Ascending aorta (tissue), 2 donors: ENCODE results near the gene FAM111B. TPM values are rescaled to one million over a fixed set of nuclear protein-coding genes. Genes with fewer than 3 reads are reported as not detected.

ENCODE experiments used
- DNase-seq, 2 donors: peaks; one replicate each; pipeline ENCODE4 v3.0.0-alpha.2; 2019; ENCODE audit warnings: low spot score in 2 of 2
- H3K27ac ChIP-seq, 2 donors: fragments of 200-600 bp; sonication (generic); one replicate each; pipeline ENCODE4 v1.5.1; 2016 to 2017; ENCODE audit warnings: mild to moderate bottlenecking in 1 of 2
- H3K27me3 ChIP-seq: fragments of 200-600 bp; sonication (generic); one replicate; pipeline ENCODE4 v1.5.1; 2017
- H3K36me3 ChIP-seq, 2 donors: fragments of 200-600 bp; sonication (generic); one replicate each; pipeline ENCODE4 v1.5.1; 2016
- H3K4me1 ChIP-seq, 2 donors: fragments of 200-600 bp; sonication (generic); one replicate each; pipeline ENCODE4 v1.5.1; 2016 to 2017; ENCODE audit warnings: mild to moderate bottlenecking in 1 of 2
- H3K4me3 ChIP-seq, 2 donors: fragments of 200-600 bp; sonication (generic); one replicate each; pipeline ENCODE4 v1.5.1; 2016 to 2017; ENCODE audit warnings: mild to moderate bottlenecking in 1 of 2
- H3K9me3 ChIP-seq, 2 donors: fragments of 200-600 bp; sonication (generic); one replicate each; pipeline ENCODE4 v1.5.1; 2016
- intact Hi-C: fragments of 100-400 bp; cut with DNase I; formaldehyde crosslinking; loops from one replicate; pipeline ENCODE4 v1.15.1; 2023
- total RNA-seq: library from RNA; depleted of rRNA; stranded (reverse); fragments of >200 nt; gene quantifications from one replicate; pipeline ENCODE4 v1.1.0, GENCODE V29; 2016
- TF ChIP-seq, protein P1 (sequence below), 3 experiments: fragments of 200-600 bp in 2 of 3; fragments of 450-650 bp in 1 of 3; sonication (generic) in 2 of 3; IDR thresholded peaks; one replicate each; pipeline ENCODE4 v1.5.1; 2016 to 2019; ENCODE audit warnings: antibody characterized with exemption in 3 of 3, mild to moderate bottlenecking in 1 of 3, moderate library complexity in 1 of 3

FAM111B gene
- total RNA-seq, 1 donor from 2014 or later = not detected

GRCh38 chr11:59173080-59173963 is 66.3 kb downstream of the FAM111B start:
- TF ChIP-seq, protein P1, sequence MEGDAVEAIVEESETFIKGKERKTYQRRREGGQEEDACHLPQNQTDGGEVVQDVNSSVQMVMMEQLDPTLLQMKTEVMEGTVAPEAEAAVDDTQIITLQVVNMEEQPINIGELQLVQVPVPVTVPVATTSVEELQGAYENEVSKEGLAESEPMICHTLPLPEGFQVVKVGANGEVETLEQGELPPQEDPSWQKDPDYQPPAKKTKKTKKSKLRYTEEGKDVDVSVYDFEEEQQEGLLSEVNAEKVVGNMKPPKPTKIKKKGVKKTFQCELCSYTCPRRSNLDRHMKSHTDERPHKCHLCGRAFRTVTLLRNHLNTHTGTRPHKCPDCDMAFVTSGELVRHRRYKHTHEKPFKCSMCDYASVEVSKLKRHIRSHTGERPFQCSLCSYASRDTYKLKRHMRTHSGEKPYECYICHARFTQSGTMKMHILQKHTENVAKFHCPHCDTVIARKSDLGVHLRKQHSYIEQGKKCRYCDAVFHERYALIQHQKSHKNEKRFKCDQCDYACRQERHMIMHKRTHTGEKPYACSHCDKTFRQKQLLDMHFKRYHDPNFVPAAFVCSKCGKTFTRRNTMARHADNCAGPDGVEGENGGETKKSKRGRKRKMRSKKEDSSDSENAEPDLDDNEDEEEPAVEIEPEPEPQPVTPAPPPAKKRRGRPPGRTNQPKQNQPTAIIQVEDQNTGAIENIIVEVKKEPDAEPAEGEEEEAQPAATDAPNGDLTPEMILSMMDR (IDR thresholded peaks at IDR 0.05) = no peak
- intact Hi-C loops = loop anchor here (2.0 kb wide), 1 partner anchor 31 kb away; the partner anchor contains the start of gene FAM111A
- Histone ChIP-seq H3K4me1 (peaks cover 0 to 2% of the 10 kb centered on the region in 2 donors), H3K4me3 (peak overlapping the region; percentile 69 to 91), H3K36me3 (no peaks in the 10 kb centered on the region), H3K9me3 (no peaks in the 10 kb centered on the region), H3K27ac (peak overlapping the region; percentile 1 to 27), H3K27me3 (no peaks in the 10 kb centered on the region)
- no peak for DNase-seq

DNA sequence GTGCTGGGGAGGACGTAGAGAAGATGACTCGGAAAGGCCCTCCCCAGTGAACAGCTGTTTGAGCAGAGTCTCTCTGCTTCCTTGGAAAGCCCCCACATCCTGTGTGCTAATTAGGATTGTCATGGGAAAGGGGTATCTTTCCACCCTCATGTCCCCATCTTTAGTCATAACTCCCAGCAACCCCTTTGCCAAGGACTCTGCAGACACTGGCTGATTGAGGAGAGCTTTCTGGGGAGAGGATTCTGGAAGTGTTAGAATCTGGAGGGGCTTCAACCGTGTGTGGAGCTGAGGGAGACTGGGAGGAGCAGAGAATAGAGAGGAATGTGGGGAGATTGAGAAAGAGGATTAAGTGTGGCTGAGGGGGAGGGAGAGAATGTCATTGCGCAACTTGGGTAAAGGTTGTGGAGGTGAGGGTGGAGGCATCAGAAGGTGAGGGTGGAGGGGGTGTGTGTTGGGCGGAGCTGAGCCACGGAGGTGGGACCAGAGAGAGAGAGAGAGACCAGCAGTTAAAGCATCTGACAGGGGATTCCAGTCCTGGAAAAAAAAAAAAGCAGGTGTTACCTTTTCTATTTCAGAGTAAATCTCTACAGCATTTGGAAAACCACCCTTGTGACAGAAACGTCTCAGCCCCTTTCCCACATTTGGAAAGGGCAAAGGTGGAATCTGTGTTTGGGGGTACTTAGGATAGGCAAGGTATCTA is 67.1 kb downstream of the FAM111B start:
- intact Hi-C loops = loop anchor here (2.0 kb wide), 1 partner anchor 31 kb away; the partner anchor contains the start of gene FAM111A
- H3K4me3 ChIP-seq = peak overlapping the region in 1 of 2 donors; percentile 91
- H3K27ac ChIP-seq = peak overlapping the region; percentile 1 to 27
- H3K4me1 ChIP-seq = peaks cover 0 to 2% of the 10 kb centered on the region in 2 donors
- no peaks in the 10 kb centered on the region for H3K9me3 ChIP-seq
- H3K36me3 ChIP-seq = no peaks in the 10 kb centered on the region
- H3K27me3 ChIP-seq = no peaks in the 10 kb centered on the region
- DNase-seq = no peak
- TF ChIP-seq, protein P1 (IDR thresholded peaks at IDR 0.05) = no peak

DNA sequence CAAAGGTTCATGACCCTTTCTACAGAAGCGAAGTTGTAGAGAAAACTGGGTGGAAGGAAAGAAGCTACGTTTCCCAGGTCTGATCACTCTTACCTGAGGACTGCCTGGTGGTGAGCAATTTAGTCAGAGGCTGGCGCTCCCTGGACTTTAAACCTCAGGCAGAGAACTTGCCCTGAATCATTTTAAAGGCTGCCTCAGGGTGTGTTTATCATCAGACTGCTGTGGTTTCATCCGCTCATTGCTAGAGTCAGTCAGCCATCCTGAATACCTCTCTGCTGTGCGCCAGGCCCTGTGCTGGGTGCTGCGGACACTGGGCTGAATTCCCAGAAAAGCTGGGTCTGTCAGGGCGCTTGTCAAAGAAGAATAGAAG is 67.6 kb downstream of the FAM111B start:
- TF ChIP-seq, protein P1 (IDR thresholded peaks at IDR 0.05) = no peak
- Histone ChIP-seq H3K9me3 (no peaks in the 10 kb centered on the region), H3K27ac (peak overlapping the region in 1 of 2 donors; percentile 3), H3K4me3 (no peak overlapping the region), H3K36me3 (no peaks in the 10 kb centered on the region), H3K4me1 (peaks cover 0 to 2% of the 10 kb centered on the region in 2 donors), H3K27me3 (no peaks in the 10 kb centered on the region)
- intact Hi-C loops = no loop called here
- no peak for DNase-seq

DNA sequence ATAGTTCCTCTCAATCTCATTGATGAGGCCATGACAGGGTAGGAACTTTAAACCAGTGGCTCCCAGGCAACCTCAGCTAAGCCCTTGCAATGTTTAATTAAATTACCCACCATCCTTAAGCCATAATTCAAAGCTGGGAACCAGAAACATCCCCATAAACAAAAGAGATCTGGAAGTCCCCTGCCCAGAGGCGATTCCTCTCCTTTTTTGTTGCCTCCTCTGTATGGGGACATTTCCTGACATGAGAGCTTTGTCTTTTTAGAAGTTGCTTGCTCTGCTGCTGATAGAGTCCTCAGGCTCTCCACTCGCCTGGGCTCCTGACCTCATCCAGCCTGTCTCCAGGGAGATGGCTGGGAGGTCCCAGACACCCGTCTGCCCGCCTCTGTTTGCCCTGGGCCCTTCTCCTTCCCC is 68.1 kb downstream of the FAM111B start:
- H3K4me1 ChIP-seq = peaks cover 0 to 2% of the 10 kb centered on the region in 2 donors
- H3K36me3 ChIP-seq = no peaks in the 10 kb centered on the region
- intact Hi-C loops = no loop called here
- peak overlapping the region in 1 of 2 donors; percentile 3 for H3K27ac ChIP-seq
- no peaks in the 10 kb centered on the region for H3K9me3 ChIP-seq
- H3K27me3 ChIP-seq = no peaks in the 10 kb centered on the region
- no peak for DNase-seq
- no peak overlapping the region for H3K4me3 ChIP-seq
- TF ChIP-seq, protein P1 (IDR thresholded peaks at IDR 0.05) = no peak

GRCh38 chr11:59176330-59176729 is 69.3 kb downstream of the FAM111B start:
- Histone ChIP-seq H3K4me3 (no peak overlapping the region), H3K36me3 (no peaks in the 10 kb centered on the region), H3K27me3 (no peaks in the 10 kb centered on the region), H3K4me1 (peaks cover 0 to 2% of the 10 kb centered on the region in 2 donors), H3K9me3 (no peaks in the 10 kb centered on the region), H3K27ac (no peak overlapping the region)
- DNase-seq = no peak
- intact Hi-C loops = no loop called here
- TF ChIP-seq, protein P1 (IDR thresholded peaks at IDR 0.05) = no peak

Other genes with a start within 250 kb of the FAM111B start
- gene GLYATL1, start 167.7 kb upstream of the FAM111B start, total RNA-seq = 8.6 TPM
- gene GLYATL1B, start 20.9 kb upstream of the FAM111B start, total RNA-seq = not detected
- gene FAM111A, start 35.6 kb downstream of the FAM111B start, total RNA-seq = 54.3 TPM
- gene DTX4, start 64.9 kb downstream of the FAM111B start, total RNA-seq = 9.6 TPM
- gene MPEG1, start 105.7 kb downstream of the FAM111B start, total RNA-seq = 14.5 TPM